HG02588 (cell line): ENCODE data around the gene PLPP4.

Experiments used
- ATAC-seq: cut with Tn5 transposase; IDR thresholded peaks from one replicate; pipeline ENCODE4 v1.9.1; 2021; ENCODE audit warnings: mild to moderate bottlenecking, moderate library complexity; ENCODE audit not compliant: unreplicated experiment

Gene PLPP4

DNA sequence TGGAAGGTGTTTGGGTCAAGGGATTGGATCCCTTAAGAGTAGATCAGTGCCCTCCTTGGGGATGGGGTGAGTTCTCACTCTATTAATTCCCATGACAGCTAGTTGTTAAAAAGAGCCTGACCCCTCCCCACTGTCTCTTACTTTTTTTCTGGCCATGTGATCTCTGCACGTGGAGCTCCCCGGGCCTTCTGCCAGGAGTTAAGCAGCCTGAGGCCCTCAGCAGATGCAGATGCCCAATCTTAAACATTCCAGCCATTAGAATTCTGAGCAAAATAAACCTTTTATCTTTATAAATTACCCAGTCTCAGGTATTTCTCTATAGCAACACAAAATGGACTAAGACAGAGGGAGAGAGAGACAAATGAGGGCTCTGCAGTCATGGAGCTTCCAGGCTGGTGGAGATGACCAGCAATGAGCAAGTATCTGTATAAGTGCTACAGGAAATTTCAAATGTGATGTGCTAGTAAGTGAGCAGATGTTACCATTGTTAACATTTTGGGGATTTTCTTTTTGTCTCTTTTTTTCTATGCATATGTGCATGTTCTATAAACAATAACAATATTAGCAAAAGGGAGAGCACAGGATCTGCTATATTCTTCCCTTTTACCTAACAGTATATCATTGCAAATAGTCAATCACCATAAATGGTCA, 26.7 kb downstream of the PLPP4 start:
- ATAC-seq: no peak

DNA sequence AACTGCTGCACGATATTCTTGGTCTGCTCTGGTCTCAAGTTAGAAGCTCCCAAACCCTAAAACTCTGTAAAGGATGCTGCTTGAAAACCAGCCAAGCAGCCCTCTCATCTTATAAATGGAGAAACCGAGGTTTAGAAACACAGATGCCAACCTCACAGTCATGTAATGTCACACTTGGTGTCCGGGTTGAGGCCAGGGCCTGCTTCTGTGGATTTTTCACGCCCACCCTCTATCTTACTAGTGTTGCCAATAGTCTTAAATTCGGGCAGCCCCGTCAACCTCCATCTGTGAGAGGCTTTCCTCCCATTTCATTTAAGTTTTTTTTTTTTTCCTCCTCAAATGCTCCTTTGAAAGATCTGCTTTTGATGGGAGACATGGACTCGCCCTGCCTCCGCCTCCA, 28.9 kb downstream of the PLPP4 start:
- ATAC-seq: no peak

DNA sequence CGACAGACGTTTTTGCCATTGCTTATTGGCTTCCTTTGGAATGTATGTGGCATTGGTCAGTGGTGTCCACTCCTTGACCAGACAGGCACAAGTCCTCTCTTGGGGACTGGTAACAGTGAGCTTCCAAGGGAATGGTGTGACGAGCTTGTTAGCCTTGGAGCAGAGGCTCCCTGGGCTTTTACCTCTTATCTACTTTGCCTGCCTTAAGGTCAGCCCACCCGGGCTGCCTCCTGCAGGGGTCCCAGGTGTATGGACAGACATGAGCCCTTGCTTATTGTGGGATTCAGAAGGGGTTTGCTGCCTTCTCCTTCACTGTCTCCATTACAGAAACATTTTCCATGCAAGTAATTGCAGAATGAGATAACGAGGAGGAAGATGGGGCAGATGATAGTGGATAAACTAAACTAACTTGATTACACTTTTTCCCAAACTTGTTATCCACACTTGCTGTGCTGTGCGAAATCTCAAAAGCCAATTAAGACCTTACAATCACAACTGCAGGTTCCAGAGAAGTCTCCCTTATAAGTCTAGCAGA, 29.7 kb downstream of the PLPP4 start:
- ATAC-seq: no peak

DNA sequence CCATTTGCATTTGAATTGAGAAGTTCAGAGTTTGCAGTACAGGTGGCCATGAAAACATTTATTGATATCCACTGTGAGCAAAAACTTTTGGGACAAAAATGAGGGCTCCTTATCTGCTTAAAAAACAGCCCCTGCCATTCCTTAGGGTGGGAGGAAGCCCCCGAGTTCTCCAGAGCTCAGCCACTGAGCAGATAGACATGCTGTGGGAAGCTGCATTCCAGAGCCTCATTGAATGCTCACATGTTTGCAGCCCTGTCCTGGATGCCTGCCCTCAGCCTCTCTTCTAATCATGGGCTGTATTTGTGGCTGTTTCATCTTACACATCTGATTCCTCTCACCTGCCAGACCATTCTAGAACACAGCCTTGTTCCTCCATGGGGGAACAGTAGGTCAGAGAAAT, 33.3 kb downstream of the PLPP4 start:
- ATAC-seq: no peak

- no peak for ATAC-seq
Measured at GRCh38 chr10:120492346-120492745, 35.3 kb downstream of the PLPP4 start.

GRCh38 chr10:120493411-120494312, 36.6 kb downstream of the PLPP4 start:
- peak; percentile 82 for ATAC-seq

DNA sequence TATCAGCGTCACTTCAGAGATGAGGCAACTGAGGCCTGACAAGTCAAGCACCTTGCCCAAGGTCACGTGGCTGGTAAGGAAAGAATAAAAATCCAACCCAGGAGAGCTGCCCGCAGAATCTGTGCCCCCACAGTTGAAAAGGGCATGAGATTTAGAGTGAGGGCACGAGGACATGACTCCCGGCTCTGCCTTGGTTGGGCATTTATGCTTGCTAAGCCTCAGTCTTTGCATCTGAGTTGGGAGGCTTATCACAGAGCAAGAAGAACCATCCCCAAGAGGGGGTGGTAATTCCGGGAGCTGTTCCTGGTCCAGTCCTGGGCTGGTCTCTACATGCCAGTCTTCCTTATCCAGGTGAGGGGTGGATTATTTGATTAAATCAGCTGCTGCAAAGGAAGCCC, 37.3 kb downstream of the PLPP4 start:
- ATAC-seq: no peak

GRCh38 chr10:120495226-120496009, 38.4 kb downstream of the PLPP4 start:
- ATAC-seq: no peak

GRCh38 chr10:120499883-120500282, 42.9 kb downstream of the PLPP4 start:
- no peak for ATAC-seq

GRCh38 chr10:120503689-120504088, 46.7 kb downstream of the PLPP4 start:
- no peak for ATAC-seq

DNA sequence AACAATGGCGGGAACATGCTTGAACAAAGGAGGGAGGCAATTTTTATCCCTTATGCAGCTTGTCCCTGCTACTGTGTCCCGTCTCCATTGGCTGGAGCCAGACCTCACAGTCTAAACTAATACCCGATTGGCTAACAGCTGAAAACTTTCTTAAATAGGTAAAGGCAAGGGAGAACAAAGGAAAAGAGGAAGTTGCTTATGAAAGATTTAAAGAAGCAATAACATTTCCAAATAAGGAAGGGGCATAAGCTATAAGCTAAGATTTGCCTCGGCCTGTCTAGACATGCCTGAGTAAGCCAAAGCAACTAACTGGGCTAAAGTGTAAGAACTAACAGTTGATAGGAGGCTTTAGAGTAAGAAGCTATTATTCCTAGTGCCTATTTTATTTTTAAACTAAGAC, 47.2 kb downstream of the PLPP4 start:
- peak; percentile 51 for ATAC-seq

GRCh38 chr10:120505056-120505455, 48.0 kb downstream of the PLPP4 start:
- no peak for ATAC-seq

DNA sequence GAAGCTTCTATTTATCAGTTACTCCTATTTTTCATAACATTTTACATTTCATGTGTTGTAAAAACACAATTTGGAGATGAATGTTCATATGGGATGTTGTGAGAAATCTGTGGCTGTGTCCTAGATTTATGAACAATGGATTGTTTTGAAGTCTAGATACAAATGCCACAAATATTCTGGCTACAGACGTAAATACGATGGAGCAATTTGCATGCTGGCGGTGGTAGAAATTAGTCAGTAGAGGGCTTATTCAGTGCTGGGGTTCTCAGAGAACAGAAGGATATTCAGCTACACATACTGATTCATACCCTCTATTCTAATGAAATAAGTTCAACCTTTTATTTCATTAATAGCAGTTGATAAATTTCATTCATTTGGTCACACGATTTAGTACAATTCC, 48.8 kb downstream of the PLPP4 start:
- ATAC-seq: no peak

DNA sequence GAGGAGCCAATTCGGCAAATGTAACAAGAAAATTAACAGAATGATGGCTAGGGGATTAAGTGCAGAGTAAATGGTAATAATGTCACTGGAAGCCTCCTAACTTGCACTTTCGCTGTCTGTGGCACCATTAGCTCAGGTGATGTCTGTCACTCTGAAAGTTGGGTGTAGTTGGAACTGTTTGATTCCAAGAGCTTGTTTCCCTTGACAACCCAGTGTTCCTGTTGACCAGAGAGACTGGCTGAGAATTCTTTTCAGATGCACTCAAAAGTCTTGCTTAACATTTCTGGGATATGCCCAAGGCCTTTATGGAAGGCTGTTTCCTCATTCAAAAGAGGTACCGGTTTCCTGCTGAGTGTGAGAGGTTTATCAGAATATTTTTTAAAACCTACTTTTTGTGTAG, 49.6 kb downstream of the PLPP4 start:
- no peak for ATAC-seq

DNA sequence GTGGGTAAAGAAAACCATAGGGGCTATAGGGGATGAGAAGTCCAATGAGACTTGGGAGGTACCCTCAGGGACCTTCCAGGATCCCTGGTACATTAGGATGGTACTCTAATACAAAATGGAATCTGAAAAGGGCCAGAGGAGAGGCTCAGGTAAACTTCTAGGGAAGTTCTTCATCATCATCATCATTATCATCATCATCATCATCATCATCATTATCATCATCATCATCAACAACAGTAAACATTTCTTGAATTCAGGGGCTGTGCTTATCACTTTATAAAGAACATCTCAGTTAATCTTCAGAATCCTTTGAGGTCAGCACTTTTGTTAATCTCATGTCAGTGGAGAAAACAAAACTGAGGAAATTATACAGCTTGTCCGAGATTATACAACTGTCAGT, 50.1 kb downstream of the PLPP4 start:
- ATAC-seq: no peak

DNA sequence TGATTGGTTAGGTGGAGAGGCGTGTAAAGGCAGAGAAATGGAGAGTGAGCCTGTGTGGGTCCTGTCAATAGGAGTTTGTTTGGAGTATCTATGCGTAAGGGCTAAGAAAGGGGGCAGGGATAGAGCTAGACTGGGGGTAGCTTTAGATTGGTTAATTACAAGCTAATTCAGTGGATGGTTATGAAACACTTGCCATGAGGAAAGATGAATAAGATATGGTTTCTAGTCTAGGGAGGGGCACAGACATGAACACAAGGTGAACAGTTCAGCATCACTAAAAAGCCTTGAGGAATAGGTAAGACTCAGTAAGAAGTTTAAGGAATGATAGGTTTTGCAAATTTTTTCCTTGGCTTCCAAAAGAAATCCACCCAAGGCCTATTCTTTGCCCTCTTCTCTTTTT, 50.6 kb downstream of the PLPP4 start:
- ATAC-seq: no peak

GRCh38 chr10:120508393-120508792, 51.4 kb downstream of the PLPP4 start:
- ATAC-seq: no peak

GRCh38 chr10:120508966-120509365, 51.9 kb downstream of the PLPP4 start:
- ATAC-seq: no peak

- no peak for ATAC-seq
Measured at GRCh38 chr10:120511165-120511564, 54.1 kb downstream of the PLPP4 start.

DNA sequence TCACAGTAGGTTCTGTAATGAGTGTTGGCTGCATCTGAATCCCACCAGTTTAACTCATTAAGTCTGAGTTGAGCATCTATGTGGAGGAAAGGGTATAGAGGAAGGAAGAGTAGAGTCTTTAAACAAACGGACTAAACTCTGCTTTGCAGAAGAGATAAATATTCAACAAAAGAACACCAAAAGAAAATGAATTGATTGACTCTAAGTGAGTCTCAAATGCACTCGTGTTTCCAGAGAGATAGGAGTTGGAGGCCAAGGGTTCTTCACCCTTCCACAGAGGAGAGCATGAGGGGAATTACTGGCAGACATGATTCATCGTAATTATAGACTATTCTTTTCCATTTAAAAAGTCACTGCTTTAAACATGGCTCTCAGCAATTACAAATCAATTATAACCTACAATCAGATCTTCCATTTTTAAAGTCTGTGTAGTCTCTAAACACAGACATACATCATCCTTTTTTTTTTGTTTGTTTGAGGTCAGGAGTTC, 56.3 kb downstream of the PLPP4 start:
- ATAC-seq: no peak

GRCh38 chr10:120514035-120514620, 57.1 kb downstream of the PLPP4 start:
- no peak for ATAC-seq
